Measurements from ENCODE around the gene B4GALNT4.

DNA sequence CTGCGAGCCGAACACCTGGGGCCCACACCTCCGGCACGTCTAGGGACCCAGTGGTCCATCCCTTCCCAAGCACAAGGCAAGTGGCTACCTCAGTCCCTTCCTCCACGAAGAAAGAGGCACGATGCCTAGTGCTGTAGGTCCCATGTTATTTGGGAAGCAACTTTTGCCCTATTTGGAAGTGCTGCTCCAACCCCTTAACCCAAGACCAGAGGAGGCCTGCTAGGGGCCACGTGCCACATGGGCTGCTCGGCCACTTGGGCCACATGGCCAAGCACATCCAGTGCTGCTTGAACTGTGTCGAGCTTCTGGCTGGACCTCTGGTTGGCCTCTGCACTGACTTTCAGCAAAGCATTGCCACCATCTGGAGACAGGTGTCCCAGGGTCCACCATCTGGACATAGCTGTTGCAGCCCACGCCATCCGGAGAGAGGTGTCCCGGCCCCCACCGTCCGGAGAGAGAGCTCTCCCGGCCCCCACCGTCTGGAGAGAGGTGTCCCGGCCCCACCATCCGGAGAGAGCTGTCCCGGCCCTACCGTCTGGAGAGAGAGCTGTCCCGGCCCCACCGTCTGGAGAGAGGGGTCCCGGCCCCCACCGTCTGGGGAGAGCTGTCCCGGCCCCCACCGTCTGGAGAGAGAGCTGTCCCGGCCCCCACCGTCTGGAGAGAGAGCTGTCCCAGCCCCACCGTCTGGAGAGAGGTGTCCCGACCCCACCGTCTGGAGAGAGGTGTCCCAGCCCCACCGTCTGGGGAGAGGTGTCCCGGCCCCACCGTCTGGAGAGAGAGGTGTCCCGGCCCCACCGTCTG lies 6.5 kb upstream of the B4GALNT4 start:
- TF ChIP-seq CTCF (IDR thresholded peaks at IDR 0.05) (no peak), POLR2A (IDR thresholded peaks at IDR 0.05) (no peak)

Data from uterus (tissue), 2 donors.